ENCODE data around the gene POU3F1. TPM values are rescaled to one million over a fixed set of nuclear protein-coding genes. Genes with fewer than 3 reads are reported as not detected.

Gene POU3F1
- total and polyA plus RNA-seq, 4 donors, result 0.04 to 0.20 (median 0.17) TPM

DNA sequence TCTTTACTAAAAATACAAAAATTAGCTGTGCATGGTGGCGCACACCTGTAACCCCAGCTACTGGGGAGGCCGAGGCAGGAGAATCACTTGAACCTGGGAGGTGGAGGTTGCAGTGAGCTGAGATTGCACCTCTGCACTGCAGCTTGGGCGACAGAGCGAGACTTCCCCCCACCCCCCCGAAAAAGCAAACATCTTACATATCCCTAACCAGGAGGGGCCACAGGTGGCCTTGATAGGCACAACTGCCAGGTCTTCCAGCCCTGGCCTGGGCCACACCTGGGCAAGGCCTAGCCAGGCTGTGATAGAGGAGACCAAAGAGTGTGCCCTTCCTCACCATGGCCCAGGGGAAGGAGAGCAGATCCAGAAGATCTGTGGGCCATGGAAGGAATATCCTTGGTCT is 28.6 kb upstream of the POU3F1 start:
- Histone ChIP-seq H3K36me3 (ENCODE audit: control insufficient read depth in 4 of 4, insufficient read depth in 4 of 4, low read length in 4 of 4) (no peaks in the 10 kb centered on the region), H3K27me3 (ENCODE audit: control insufficient read depth in 3 of 3, insufficient read depth in 3 of 3, low read length in 2 of 3) (peaks cover 0 to 4% (median 0%) of the 10 kb centered on the region in 3 donors), H3K4me1 (ENCODE audit: control insufficient read depth in 5 of 5, insufficient read depth in 5 of 5, low read length in 5 of 5) (peaks cover 0 to 4% (median 0%) of the 10 kb centered on the region in 5 donors), H3K27ac (ENCODE audit: low read depth in 1 of 2, low read length in 1 of 2) (no peak overlapping the region), H3K4me3 (no peak overlapping the region), H3K9me3 (ENCODE audit: control insufficient read depth in 4 of 4, insufficient read depth in 3 of 4, low read length in 3 of 4) (peaks cover 0 to 3% (median 0%) of the 10 kb centered on the region in 4 donors), H3K9ac (ENCODE audit: insufficient read depth in 1 of 2, low read length in 2 of 2) (no peak overlapping the region)
- TF ChIP-seq, protein P1, sequence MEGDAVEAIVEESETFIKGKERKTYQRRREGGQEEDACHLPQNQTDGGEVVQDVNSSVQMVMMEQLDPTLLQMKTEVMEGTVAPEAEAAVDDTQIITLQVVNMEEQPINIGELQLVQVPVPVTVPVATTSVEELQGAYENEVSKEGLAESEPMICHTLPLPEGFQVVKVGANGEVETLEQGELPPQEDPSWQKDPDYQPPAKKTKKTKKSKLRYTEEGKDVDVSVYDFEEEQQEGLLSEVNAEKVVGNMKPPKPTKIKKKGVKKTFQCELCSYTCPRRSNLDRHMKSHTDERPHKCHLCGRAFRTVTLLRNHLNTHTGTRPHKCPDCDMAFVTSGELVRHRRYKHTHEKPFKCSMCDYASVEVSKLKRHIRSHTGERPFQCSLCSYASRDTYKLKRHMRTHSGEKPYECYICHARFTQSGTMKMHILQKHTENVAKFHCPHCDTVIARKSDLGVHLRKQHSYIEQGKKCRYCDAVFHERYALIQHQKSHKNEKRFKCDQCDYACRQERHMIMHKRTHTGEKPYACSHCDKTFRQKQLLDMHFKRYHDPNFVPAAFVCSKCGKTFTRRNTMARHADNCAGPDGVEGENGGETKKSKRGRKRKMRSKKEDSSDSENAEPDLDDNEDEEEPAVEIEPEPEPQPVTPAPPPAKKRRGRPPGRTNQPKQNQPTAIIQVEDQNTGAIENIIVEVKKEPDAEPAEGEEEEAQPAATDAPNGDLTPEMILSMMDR (IDR thresholded peaks at IDR 0.05; ENCODE audit: control extremely low read depth, extremely low read depth), result no peak
- no peak for ATAC-seq (ENCODE audit: insufficient read depth, low FRiP score)
- no peak for DNase-seq
- 94 to 97% methylated on average over 5 of the region's 5 CpGs for WGBS, 2 donors

DNA sequence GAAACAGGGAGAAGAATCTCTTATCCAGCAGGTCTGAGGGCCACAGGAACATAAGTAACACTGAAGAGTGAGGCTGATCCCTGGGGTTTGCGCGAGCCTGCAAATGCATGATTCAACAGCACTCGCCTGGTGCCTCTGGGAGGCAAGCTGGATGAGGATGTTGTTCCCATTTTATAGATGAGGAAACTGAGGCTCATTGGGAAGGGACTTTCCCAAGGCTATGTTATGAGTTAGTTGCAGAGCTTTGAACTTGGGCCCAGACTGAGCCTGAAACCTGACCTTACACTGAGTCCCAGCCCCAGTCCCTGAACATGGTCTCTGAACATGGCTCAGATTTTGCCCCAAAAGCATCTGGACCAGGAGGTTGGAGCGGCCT is 27.7 kb upstream of the POU3F1 start:
- Histone ChIP-seq H3K4me1 (ENCODE audit: control insufficient read depth in 5 of 5, insufficient read depth in 5 of 5, low read length in 5 of 5) (peaks cover 0 to 4% (median 0%) of the 10 kb centered on the region in 5 donors), H3K27me3 (ENCODE audit: control insufficient read depth in 3 of 3, insufficient read depth in 3 of 3, low read length in 2 of 3) (peaks cover 0 to 4% (median 0%) of the 10 kb centered on the region in 3 donors), H3K4me3 (no peak overlapping the region), H3K9me3 (ENCODE audit: control insufficient read depth in 4 of 4, insufficient read depth in 3 of 4, low read length in 3 of 4) (peaks cover 0 to 3% (median 0%) of the 10 kb centered on the region in 4 donors), H3K27ac (ENCODE audit: low read depth in 1 of 2, low read length in 1 of 2) (no peak overlapping the region), H3K36me3 (ENCODE audit: control insufficient read depth in 4 of 4, insufficient read depth in 4 of 4, low read length in 4 of 4) (no peaks in the 10 kb centered on the region), H3K9ac (ENCODE audit: insufficient read depth in 1 of 2, low read length in 2 of 2) (no peak overlapping the region)
- WGBS, 2 donors, result 87 to 88% methylated on average over 4 of the region's 4 CpGs
- TF ChIP-seq, protein P1 (IDR thresholded peaks at IDR 0.05; ENCODE audit: control extremely low read depth, extremely low read depth), result no peak
- DNase-seq (no peak), ATAC-seq (ENCODE audit: insufficient read depth, low FRiP score) (no peak)

DNA sequence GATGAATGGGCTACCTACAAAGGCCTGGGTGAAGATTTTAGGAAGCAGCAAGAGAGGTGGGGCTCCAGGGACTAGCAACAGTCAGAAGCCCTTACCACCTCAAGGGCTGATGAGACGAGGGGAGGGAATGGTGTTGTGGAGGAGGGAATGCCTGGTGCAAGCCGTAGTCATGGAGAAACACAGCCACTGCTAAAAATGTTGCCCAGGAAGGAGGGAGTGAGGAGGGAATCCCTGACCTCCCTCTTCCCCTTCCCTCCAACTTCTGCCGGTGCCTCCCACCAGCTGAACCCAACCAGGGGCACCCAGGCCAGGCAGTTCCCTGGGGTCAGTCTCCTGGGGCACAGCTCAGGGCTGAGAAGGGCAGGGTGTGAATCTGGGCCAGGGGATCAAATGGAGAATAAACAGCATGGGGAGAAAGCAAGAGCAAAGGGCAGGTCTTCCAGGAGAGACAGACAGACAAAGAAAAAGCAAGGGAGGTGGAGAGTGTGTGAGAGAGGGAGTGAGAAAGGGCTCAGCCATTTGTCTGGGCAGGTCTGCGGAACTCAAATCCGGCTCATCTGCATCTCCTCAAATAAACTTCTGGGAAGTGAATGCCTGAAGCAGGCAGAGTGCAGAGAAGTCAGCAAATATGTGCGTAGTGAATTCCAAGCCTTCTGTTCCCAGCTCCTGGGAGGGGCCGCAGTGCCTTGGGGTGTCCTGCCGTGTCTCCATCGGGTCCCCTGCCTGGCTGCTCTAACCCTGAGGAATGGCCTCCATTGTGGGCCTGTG is 27.1 kb upstream of the POU3F1 start:
- peaks cover 0 to 4% (median 0%) of the 10 kb centered on the region in 5 donors for H3K4me1 ChIP-seq (ENCODE audit: control insufficient read depth in 5 of 5, insufficient read depth in 5 of 5, low read length in 5 of 5)
- H3K9ac ChIP-seq (ENCODE audit: insufficient read depth in 1 of 2, low read length in 2 of 2), result no peak overlapping the region
- H3K27me3 ChIP-seq (ENCODE audit: control insufficient read depth in 3 of 3, insufficient read depth in 3 of 3, low read length in 2 of 3), result peaks cover 0 to 8% (median 0%) of the 10 kb centered on the region in 3 donors
- ATAC-seq (ENCODE audit: insufficient read depth, low FRiP score), result no peak
- TF ChIP-seq, protein P1 (IDR thresholded peaks at IDR 0.05; ENCODE audit: control extremely low read depth, extremely low read depth), result no peak
- WGBS, 2 donors, result 48 to 64% methylated on average over 9 of the region's 9 CpGs
- no peak overlapping the region for H3K4me3 ChIP-seq
- DNase-seq, result no peak
- no peaks in the 10 kb centered on the region for H3K36me3 ChIP-seq (ENCODE audit: control insufficient read depth in 4 of 4, insufficient read depth in 4 of 4, low read length in 4 of 4)
- no peak overlapping the region for H3K27ac ChIP-seq (ENCODE audit: low read depth in 1 of 2, low read length in 1 of 2)
- peaks cover 0 to 2% (median 0%) of the 10 kb centered on the region in 4 donors for H3K9me3 ChIP-seq (ENCODE audit: control insufficient read depth in 4 of 4, insufficient read depth in 3 of 4, low read length in 3 of 4)

All from lung (tissue), 12 donors.